Measurements from ENCODE around the gene ENAM.
"Not testable (repeated sequence)": the region's sequence is repeated elsewhere in the genome, so short reads cannot be mapped to it uniquely, and the experiment has no call there.

Gene ENAM

DNA sequence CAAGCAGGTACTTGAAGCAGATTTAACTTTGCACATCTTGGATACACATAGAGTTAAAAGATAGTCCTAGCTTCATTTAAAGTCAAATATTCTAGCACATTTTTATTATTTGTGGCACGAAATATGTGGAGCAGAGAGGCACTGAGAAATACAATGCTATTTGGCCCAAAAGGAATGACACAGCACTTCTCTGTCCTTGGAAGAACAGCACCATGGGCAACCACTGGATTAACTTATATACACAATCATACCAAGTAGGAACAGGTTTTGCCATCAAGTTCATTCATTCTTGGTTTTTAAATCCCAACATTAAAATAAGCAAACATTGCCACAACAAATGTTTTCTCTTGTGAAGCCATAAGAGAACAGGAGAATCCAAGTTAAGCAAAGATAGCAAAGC is 924 bp upstream of the ENAM start:
- no peak for DNase-seq

DNA sequence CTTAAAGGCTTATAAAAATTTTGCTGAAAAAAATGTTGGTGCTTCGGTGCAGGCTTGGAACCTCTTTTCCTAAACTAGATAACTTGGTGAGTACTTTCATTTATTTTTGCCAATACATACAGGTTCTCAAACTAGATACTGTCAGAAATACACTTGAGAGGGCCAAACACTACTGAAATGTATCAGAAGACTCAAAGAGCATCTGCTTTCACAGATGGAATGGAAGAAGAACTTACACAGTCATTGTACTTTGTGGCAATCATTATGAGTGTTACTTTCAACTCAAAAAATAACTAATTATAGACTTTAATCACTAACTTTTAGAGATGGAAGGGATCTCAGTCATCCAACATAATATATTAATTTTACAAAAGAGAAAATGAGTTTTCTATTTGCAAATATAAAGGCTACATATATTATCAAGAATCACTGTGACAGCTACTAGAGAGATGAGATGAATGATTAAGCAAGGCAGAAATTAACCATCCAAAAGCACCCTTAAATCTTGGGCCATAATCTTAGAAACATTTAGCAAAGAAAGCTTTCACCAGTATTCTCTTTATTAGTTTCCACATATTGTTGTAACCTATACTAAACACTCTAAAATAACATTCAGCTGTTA is 1.0 kb downstream of the ENAM start:
- no peak for DNase-seq

DNA sequence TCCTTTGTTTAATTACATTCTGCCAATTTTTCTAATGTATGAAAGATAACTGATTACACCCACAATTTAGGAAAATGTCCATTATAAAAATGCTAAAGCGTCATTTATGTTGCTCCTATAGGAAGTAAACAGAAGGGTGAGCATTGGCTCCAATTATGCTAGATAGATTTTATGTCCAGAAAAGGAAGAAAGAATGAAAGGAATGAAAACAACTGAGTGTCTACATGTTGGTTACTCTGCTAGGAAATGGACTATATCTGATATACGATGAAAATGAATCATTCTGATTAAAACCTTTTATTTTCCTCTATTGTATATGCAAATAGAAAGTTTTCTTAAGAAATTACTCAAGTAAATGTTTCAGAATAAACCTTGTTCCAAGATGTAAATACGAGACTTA is 1.6 kb downstream of the ENAM start:
- no peak for DNase-seq

DNA sequence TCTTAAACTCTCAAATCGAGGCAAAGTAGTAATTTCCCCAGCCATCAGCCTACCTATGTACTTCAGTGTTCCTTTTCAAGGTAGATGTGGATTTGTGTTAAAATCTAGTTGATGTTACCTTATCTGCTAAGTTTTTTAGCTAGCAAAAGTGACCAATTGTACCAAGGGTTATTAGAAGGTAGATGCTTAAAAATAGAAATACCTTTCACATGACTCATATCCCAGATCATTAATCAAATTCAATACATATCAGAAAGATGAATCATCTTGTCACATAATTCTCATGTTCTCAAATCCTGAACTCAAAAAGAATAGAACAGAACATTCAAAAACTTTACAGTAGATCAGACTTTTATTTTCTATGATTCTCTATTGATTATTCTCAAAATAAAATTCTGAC is 3.5 kb downstream of the ENAM start:
- no peak for DNase-seq

DNA sequence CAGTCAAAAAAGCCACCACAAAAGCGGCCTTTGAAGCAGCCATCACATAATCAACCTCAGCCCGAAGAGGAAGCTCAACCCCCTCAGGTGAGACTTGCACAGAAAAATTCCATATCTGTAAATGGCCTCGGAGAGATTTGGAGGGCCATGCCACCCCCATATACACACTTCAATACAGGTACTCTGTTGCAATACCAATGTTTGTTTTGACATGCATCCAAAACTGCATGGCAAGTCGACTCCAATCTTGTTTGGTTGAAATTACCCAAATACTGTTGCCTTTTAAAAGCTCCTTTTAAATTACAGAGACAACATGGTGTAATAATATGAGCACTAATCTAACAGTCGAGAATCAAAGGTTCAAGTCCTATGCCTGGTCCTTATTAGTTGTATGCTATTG is 5.9 kb downstream of the ENAM start:
- no peak for DNase-seq

DNA sequence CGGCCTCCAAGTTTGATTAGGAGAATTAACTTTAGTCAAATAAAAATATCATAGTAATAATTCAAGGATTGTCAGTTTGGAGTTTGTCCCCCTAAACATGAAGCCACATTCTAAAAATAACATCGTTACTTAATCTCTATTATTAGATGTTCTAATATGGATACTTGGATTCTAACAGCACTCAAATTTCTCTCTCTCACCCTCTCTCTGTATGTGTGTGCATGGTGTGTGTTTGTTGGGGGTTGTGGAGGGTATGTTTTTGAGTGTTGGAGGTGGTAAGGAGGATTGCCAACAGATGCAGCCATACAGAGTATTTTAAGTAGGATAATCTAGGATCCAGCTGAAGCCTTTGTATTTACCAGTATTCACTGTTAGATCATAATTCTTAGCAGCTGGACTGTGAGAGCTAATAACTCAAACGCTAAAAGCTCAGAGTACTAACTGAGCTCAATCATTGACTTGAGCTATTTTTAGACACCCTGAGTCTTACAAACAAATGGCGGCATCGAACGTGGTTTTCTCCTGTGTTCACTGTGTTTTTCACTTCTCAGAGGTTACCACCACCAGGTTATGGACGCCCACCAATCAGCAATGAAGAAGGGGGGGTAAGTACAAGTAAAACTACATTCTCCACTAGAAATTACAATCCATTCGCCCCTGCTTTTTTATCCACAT is 8.8 kb downstream of the ENAM start:
- DNase-seq: no peak

DNA sequence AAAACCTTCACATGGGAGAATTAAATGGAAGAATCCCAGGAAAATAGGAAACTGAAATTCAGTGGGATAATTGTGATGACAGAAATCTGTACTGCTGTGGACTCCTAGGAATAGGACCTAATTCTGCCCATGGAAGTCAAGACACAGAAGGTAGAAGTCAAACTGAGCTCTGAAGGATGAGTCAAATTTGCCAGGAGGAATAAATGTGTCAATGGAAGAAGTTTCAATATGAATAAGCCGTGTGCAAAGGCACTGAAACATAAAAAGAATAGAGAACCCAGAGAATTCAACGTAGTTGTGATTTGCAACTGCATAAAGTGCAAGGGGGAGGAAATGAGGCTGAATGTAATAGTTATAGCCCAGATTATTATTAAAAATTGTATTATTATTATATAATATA is 11.6 kb downstream of the ENAM start:
- no peak for DNase-seq

DNA sequence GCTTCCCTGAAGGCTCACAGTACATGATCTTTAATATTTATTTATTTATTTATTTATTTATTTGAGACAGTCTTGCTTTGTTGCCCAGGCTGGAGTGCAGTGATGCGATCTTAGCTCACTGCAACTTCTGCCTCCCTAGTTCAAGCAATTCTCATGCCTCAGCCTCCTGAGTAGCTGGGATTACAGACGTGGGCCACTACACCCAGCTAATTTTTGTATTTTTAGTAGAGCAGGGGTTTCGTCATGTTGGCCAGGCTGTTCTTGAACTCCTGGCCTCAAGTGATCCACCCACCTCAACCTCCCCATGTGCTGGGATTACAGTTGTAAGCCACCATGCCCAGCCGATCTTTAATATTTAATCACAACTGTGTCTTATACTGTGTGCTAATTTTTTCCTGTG is 22.2 kb downstream of the ENAM start:
- not testable (repeated sequence) for DNase-seq

DNA sequence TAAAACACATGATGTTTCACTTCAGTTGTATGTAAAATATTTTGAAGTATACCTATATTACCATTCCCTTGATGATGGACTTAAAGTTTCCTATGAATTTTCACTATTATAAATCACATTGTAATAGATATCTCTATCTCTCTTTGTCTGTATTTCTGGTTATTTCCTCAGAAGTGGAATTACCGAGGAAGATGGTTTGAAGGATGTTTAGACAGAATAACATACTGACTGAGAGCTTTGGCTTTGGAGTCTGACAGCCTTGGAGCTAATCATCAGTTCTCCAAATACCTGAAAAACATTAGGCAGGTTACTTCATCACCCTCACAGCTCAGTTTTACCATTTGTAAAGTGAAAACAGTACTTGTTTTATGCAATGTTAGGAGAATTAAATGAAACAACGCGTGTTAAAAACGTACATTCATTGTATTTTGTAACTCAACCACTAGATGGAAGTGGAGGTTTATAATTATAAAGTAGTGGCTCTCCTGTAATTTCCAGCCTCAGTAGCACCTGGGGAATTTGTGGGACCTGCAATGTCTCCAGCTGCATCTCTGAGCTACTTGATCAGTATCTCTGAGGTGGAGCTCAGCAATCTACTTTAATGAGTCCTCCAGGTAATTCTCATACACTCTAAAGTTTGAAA is 23.4 kb downstream of the ENAM start:
- peak; percentile 51 for DNase-seq

DNA sequence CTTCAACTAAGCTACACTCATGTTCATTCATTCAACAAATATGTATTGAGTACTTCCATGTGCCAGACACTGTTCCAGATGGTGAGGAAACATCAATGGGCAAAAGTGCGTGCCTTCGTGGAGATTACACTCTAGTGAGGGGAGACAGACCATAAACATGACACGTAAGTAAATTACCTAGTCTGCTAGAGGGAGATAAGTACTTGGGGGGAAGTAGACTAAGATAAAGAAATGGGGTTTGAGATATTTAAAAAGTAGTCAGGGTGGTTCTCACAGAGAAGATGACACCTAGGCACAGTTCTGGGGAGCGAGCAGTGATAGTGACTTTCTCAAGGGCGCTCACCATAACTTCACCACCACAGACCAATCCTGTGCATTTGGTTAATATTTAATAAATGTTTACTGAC is 26.1 kb downstream of the ENAM start:
- DNase-seq: no peak

DNA sequence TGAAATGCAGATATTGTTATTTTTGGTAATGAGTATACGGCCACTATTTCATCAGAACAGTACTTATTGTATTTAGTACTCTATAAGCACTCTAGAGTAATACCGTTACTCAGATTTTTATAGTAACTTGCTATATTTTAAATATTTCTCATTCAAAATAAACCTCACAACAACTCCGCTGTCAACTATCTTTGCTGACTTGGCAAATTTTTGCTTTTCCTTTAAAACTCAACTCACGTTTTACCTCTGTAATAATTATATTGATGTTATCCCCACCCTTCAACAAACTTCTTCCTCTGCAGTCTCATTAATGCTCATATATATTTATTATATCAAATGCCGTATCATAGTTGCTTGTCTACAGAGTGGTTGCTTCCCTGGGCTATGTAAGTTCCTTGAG is 28.8 kb downstream of the ENAM start:
- no peak for DNase-seq

DNA sequence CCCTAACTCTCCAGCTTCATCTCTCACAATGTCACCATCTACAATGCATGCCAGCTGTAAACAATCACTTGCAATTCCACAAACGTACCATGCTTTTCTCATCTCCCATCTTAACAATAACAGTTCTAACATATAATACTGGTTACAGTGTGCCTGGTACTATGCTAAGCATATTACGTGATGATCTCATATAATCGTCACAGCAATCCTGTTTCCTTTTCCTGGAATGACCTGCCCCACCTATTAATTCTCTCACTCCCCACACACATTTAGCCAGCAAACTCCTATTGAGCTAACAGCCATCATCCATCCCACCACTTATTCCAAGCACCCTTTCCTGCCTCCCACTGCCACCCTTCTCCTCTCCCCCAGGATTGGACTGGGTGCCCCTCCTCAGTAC is 29.9 kb downstream of the ENAM start:
- no peak for DNase-seq

DNA sequence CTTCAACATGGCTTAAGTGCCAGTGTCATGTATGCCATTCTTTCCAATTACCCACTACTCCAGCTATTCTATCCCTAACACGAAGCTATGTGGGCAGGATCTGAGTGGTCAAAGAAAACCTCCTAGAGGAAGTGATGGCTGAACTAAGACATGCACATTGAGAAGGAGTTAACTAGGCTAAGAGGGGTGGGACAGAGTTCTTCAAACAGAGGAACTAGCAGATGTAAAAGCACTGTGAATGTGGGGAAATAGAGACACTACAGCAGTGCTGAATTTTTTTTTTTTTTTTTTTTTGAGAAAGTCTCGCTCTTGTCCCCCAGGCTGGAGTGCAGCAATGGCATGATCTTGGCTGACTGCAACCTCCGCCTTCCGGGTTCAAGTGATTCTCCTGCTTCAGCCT is 31.6 kb downstream of the ENAM start:
- no peak for DNase-seq

DNA sequence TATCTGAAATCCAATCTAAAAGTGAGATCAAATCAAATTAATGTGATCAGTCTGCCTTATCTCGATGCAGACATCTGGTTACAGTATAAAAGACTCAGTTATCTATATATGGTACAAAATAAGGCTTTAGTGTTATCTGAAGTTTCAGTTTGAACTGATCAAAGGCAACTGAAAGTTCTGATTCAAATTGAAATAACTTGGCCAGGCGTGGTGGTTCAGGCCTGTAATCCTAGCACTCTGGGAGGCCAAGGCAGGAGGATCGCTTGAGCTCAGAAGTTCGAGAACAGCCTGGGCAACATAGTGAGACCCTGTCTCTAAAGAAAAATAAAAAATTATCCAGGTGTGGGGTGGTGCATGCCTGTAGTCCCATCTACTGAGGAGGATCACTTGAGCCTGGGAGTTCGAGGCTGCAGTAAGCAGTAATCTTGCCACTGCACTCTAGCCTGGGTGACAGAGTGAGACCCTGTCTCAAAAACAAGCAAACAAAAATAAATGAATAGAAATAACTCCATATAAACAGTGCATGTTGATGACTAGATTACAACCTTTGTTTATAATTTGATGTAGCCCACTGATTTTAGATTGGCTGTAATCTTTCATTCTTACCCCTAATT is 32.9 kb downstream of the ENAM start:
- not testable (repeated sequence) for DNase-seq

DNA sequence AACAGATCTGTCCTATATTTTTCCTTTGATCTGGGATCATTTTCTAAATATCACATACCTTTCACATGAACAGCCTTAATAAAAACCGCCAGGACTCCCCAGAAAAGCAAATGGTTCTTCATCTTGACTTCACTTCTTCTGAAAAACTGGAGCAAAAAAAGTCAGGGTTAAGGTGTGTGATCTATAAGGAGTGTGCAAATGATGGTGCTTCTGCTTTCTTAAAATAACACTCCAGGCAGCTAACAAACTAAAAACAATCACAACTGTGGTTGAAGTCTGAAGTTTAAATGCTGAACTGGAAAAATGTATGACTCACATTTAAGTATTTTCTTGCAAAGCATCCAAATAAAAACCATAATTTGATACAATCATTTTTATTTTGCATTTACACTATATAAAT is 37.8 kb downstream of the ENAM start, which contains the start of gene JCHAIN:
Gene JCHAIN (minus strand): TSS at position 140 of the 400 bp plus-strand sequence. CDS start 18 bp downstream, at position 122.
- no peak for DNase-seq

DNA sequence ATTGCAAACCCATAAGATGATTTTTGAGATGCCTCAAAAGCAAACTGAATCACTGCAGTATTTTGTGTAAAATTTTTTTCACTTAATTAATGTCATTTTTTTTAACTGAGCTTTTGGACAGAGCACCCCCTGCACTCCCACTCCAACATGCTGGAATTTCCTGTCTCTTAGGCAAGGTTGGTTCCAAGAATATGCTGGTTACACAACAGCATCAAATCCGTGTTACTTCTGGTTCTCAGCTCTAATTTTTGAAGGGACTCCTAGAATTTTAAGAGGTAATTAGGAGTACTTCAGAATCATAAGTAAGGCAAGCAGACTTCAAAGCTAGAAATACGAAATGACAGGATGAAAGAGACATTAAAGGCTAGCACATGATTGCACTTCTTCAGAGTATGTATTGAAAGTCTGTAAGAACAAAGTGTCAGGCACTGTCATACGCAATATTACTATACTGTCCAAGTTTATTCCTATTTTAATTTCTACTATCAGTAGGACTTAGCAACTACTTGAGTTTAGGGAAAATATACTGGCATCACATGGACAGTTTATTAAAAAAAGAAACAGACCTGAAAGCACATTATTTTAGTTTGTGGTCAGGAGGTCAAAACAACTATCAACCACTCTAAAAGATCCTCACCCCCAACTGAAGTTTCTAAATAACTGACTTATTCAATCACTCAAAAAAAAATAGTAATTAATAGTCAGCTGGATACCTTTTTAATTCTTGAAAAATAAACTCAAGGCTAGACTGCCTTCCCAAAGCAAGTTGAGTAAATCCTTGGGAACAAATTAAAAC is 39.4 kb downstream of the ENAM start:
- no peak for DNase-seq

DNA sequence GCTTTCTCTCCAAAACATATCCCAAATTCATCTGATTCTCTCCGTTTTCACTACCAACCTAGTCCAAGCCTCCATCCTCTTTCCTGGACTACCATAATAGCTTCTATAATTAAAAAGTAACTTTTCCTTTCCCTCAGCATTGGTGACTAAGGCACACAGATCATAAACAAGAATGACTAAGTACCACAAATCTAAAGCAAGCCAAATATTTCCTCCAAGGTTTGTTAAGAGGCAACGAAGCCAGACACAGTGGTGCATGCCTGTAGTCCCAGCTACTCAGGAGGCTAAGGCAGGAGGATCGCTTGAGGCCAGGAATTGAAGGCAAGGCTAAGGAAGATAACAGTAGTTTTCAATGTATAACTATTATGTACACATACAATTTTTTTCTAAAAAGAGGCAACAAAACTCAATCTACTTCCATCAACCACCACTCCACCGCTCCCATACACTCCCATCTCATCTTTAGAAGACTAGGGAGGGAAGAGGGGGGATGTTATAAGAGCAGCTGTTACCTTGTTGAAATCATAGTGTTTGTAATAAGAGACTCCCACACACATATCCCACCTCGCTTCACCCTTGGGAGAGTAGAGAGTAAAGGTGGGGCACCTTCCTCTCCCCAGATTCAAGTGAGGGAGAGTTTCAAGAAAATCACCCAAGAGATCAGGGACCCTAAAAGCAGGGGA is 41.9 kb downstream of the ENAM start:
- DNase-seq: no peak

DNA sequence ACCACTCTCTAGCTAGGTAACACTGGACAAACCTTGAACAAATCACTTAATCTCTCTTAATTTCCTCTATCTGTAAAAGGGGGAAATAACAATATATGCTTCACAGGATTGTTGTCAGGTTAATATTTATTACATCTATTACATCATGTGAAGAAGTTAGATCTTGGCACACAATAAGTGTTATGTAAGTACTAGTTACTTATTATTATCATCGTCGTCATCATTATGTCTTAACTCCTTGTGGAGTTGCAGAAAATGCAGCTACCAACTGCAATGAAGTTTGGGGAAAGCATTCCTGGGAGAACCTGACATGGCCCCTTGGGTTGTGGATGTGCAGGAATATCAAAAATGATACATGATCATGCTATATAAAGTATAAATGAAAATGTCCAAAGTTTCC is 42.5 kb downstream of the ENAM start:
- DNase-seq: peak; percentile 44

DNA sequence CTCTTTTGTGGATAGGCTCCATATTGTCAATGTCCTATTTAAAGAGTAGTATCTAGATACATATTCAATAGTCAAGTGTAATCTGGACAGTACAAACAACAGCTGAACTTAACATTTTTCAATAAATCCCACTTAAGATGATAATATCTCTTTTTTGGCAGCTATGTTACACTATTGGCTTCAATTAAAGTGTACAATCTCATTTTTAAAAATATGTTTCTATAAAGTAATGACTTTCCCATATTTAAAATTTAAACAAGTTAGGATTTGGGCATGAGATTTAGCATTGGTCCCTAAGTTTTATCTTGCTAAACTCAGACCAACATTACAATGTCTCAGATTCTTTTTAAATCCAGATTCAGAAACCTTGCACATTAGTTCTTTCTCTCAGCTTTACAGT is 45.6 kb downstream of the ENAM start:
- no peak for DNase-seq

DNA sequence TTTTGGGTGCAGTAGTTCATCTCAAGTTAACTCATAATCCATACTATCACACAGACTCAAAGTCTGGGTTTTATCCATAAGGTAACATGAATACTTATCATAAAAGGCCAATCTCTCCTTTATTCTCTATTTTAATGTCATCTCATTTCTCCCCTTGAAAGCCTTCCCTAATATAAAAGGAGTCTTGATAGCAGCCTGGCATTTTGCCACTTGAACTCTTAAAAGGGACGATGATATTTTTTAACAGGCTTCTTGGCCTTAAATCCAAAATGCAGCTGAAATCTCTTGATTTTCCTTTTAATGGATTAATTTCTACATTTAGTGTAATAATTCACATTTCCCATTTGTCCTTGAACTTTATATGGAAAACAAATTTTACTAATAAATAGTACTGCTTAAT is 46.2 kb downstream of the ENAM start:
- DNase-seq: no peak

DNA sequence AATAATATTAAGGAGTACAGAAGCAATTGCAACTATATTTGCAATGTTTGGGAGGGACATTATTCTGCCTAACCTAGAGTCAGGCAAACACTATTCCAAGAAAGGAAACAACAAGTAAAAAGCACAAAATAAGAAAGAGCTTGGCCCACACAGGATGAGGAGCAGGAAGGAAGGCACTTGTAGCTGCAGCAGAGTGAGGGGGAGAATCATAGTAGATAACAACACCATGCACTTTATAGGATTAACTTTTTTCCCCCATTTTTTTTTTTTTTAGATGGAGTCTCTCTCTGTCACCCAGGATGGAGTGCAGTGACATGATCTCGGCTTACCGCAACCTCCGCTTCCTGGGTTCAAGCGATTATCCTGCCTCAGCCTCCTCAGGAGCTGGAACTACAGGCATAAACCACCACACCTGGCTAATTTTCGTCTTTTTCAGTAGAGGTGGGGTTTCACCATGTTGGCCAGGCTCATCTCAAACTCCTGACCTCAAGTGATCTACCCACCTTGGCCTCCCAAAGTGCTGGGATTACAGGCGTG is 48.1 kb downstream of the ENAM start:
- DNase-seq: no peak

DNA sequence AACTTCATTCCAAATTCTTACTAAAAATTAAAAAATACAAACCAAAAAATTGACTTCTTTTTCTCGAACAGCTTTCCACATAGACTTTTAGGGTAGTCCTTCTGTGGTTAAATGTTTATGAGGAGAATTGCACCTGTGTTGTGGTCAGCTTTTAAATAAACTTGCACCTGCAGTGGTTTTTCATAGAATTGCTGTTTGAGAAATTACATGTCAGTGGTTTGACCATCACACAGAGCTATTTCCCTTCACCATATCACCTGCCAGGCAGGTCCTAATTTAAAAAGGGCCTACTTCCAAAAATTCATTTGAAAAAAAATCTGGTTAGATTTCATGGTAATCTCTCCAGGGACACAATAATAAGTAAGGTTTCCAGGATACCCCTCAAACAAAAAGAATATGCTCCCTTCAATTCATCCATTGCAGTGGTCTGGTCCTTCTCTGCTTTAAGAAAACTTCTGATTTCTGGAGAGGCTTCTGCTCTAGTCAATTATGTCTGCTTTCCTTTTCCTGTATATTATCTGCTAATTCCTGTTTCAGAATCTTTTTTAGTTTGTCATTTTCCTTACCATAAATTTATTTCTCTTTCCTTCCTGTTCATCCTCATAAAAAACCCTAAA is 49.9 kb downstream of the ENAM start:
- DNase-seq: no peak
